ENCODE data around the gene SPDYE17. TPM values are rescaled to one million over a fixed set of nuclear protein-coding genes. Genes with fewer than 3 reads are reported as not detected.

Gene SPDYE17
- total RNA-seq = not detected in 2 replicates

GRCh38 chr7:77032261-77032660, at the start of gene SPDYE17:
TSS of gene SPDYE17 (minus strand) at chr7:77032361. CDS start at chr7:77030570, 1,791 bp downstream.

GRCh38 chr7:77062557-77062956, 30.4 kb upstream of the SPDYE17 start, which contains the start of gene SPDYE18:
TSS of gene SPDYE18 (minus strand) at chr7:77062558. CDS start at chr7:77060512, 2,046 bp downstream.

Other genes with a start within 250 kb of the SPDYE17 start
- 0.20 TPM in 2 replicates for gene SPDYE18, start 30.2 kb upstream of the SPDYE17 start, total RNA-seq
- gene CCDC146, start 90.3 kb upstream of the SPDYE17 start, total RNA-seq = 1.2 and 1.9 TPM in 2 replicates
- gene FGL2, start 167.5 kb upstream of the SPDYE17 start, total RNA-seq = 86.5 and 91.3 TPM in 2 replicates